Measurements from ENCODE around the gene LTBP1.

The LTBP1 gene

GRCh38 chr2:33307659-33308270 is 361.0 kb downstream of the LTBP1 start:
- no peak overlapping the region for H3K4me3 ChIP-seq (ENCODE audit: low read depth, low read length)
- no peak for TF ChIP-seq CTCF (IDR thresholded peaks at IDR 0.05; ENCODE audit: insufficient read depth, low read length, missing control alignments)
- ChIA-PET POLR2A (no interaction called here), CTCF (interaction anchor here (1.0 kb wide), 1 partner anchor 94 kb away, joined by 3 read pairs; no protein-coding TSS in a partner anchor)
- DNase-seq (ENCODE audit: low read depth, low spot score): no peak

GRCh38 chr2:33312355-33312754 is 365.6 kb downstream of the LTBP1 start:
- TF ChIP-seq CTCF (IDR thresholded peaks at IDR 0.05; ENCODE audit: insufficient read depth, low read length, missing control alignments): no peak
- ChIA-PET CTCF (no interaction called here), POLR2A (interaction anchor here (0.7 kb wide), 1 partner anchor 8 kb away, joined by 7 read pairs; no protein-coding TSS in a partner anchor)
- DNase-seq (ENCODE audit: low read depth, low spot score): no peak
- H3K4me3 ChIP-seq (ENCODE audit: low read depth, low read length): no peak overlapping the region

- ChIA-PET POLR2A (interaction anchor here (0.7 kb wide), 1 partner anchor 8 kb away, joined by 7 read pairs; no protein-coding TSS in a partner anchor), CTCF (no interaction called here)
- no peak overlapping the region for H3K4me3 ChIP-seq (ENCODE audit: low read depth, low read length)
- no peak for TF ChIP-seq CTCF (IDR thresholded peaks at IDR 0.05; ENCODE audit: insufficient read depth, low read length, missing control alignments)
- DNase-seq (ENCODE audit: low read depth, low spot score): no peak
Measured at GRCh38 chr2:33313039-33313438, 366.3 kb downstream of the LTBP1 start.

GRCh38 chr2:33314541-33314940 is 367.8 kb downstream of the LTBP1 start:
- DNase-seq (ENCODE audit: low read depth, low spot score): no peak
- no peak overlapping the region for H3K4me3 ChIP-seq (ENCODE audit: low read depth, low read length)
- ChIA-PET CTCF (no interaction called here), POLR2A (no interaction called here)
- TF ChIP-seq CTCF (IDR thresholded peaks at IDR 0.05; ENCODE audit: insufficient read depth, low read length, missing control alignments): no peak

GRCh38 chr2:33316328-33316727 is 369.6 kb downstream of the LTBP1 start:
- H3K4me3 ChIP-seq (ENCODE audit: low read depth, low read length): no peak overlapping the region
- no peak for DNase-seq (ENCODE audit: low read depth, low spot score)
- ChIA-PET CTCF (interaction anchor here (1.1 to 1.4 kb wide), 2 partner anchors 18 to 46 kb away, joined by 3 read pairs; no protein-coding TSS in a partner anchor), POLR2A (no interaction called here)
- no peak for TF ChIP-seq CTCF (IDR thresholded peaks at IDR 0.05; ENCODE audit: insufficient read depth, low read length, missing control alignments)

- no peak overlapping the region for H3K4me3 ChIP-seq (ENCODE audit: low read depth, low read length)
- TF ChIP-seq CTCF (IDR thresholded peaks at IDR 0.05; ENCODE audit: insufficient read depth, low read length, missing control alignments): no peak
- DNase-seq (ENCODE audit: low read depth, low spot score): no peak
- CTCF ChIA-PET: interaction anchor here (0.9 to 1.4 kb wide), 3 partner anchors 19 to 47 kb away, joined by 3 read pairs; no protein-coding TSS in a partner anchor
- POLR2A ChIA-PET: no interaction called here
Measured at GRCh38 chr2:33317369-33318007, 370.7 kb downstream of the LTBP1 start.
